DMS53 (cell line): ENCODE data around the gene MTRFR.
"Not testable (repeated sequence)": the region's sequence is repeated elsewhere in the genome, so short reads cannot be mapped to it uniquely, and the experiment has no call there.

Experiments
- DNase-seq: peaks from one replicate; lab custom pipeline; 2025; lab: John Stamatoyannopoulos, UW

MTRFR gene

DNA sequence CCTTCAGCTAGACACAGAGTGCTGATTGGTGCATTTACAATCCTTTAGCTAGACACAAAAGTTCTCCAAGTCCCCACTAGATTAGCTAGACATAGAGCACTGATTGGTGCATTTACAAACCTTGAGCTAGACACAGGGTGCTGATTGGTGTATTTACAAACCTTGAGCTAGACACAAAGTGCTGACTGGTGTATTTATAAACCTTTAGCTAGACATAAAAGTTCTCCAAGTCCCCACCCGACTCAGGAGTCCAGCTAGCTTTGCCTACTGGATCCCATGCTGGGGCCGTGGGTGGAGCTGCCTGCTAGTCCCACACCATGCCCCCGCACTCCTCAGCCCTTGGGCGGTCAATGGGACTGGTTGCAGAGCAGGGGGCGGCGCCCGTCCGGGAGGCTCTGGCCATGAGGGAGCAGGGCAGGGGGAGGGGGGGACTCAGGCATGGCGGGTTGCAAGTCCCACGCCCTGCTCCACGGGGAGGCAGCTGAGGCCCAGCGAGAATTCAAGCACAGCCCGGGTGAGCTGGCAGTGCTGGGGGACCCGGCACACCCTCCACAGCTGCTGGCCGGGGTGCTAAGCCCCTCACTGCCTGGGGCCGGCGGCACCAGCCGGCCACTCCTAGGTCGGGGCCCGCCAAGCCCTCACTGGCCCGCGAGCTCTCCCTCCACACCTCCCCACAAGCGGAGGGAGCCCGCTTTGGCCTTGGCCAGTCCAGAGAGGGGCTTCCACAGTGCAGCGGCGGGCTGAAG, 15.9 kb downstream of the MTRFR start:
- not testable (repeated sequence) for DNase-seq

- DNase-seq: peak; percentile 69
Observed at GRCh38 chr12:123250471-123251383, 17.5 kb downstream of the MTRFR start.

DNA sequence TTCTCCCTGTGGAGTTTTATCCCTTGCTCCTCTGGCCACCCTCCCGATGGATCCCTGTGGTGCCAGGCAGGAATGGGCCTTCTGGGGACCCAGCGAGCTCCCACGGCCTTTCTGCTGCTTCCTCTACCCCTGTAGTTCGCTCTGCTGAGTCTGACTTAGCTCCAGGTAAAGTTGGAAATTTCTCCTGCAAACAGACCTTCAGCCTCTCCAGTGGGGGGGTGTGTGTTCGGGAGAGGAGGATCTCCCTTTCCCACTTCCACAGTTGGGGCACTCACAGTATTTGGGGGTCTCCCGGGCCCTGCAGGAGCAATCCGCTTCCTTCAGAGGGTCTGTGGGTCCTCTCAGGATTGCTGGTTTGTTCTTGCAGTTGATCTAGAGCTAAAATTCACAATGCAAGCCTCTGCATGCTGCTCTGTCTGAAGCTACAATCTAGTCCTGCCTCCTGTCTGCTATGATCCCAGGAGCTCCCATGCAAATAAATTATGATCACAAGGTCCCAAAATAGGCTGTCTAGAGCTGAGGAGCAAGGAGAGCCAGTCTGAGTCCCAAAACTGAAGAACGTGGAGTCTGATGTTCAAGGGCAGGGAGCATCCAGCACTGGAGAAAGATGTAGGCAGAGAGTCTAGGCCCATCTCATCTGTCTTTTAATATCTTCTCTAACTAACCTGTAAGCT, 18.3 kb downstream of the MTRFR start:
- no peak for DNase-seq

DNA sequence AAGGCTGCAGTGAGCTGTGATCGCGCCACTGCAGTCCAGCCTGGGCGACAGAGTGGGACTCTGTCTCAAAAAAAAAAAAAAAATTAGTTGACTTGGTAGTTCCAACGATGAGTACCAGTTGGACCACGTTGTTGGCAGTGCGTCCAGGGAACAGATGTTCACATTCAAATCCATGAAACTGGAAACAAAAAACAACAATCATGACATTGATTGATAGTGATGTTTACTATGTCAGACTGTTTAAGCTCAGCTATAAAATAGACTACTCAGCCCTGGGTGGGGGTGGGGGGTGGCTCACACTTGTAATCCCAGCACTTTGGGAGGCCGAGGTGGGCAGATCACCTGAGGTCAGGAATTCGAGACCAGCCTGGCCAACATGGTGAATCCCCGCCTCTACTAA, 19.1 kb downstream of the MTRFR start:
- DNase-seq: not testable (repeated sequence)

- DNase-seq: no peak
Observed at GRCh38 chr12:123253641-123254459, 20.6 kb downstream of the MTRFR start.

GRCh38 chr12:123254853-123255446, 21.7 kb downstream of the MTRFR start:
- DNase-seq: no peak

GRCh38 chr12:123258593-123258992, 25.4 kb downstream of the MTRFR start:
- DNase-seq: no peak

DNA sequence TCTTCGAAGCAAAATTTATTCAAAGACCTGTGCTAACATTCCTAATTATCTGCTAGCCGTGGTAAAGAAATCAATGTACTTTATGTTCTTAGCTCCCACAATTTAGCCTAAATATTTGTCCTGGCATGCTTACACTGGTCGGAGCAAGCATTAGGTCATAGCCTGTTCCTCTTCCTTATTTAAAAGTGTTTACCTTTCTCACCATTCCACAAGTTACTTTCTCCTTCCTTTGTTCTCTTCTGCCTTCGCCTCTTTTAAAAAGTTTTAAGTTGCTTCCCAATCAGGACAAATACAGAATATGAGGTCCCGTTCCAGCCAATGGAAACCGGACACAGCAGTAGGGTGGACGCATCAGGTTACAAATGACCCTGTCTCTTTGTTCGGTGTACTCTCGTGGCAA, 26.8 kb downstream of the MTRFR start:
- DNase-seq: no peak

GRCh38 chr12:123261196-123261595, 28.0 kb downstream of the MTRFR start:
- no peak for DNase-seq

GRCh38 chr12:123263196-123263817, 30.1 kb downstream of the MTRFR start:
- no peak for DNase-seq

GRCh38 chr12:123264642-123265041, 31.4 kb downstream of the MTRFR start:
- DNase-seq: peak; percentile 27

DNA sequence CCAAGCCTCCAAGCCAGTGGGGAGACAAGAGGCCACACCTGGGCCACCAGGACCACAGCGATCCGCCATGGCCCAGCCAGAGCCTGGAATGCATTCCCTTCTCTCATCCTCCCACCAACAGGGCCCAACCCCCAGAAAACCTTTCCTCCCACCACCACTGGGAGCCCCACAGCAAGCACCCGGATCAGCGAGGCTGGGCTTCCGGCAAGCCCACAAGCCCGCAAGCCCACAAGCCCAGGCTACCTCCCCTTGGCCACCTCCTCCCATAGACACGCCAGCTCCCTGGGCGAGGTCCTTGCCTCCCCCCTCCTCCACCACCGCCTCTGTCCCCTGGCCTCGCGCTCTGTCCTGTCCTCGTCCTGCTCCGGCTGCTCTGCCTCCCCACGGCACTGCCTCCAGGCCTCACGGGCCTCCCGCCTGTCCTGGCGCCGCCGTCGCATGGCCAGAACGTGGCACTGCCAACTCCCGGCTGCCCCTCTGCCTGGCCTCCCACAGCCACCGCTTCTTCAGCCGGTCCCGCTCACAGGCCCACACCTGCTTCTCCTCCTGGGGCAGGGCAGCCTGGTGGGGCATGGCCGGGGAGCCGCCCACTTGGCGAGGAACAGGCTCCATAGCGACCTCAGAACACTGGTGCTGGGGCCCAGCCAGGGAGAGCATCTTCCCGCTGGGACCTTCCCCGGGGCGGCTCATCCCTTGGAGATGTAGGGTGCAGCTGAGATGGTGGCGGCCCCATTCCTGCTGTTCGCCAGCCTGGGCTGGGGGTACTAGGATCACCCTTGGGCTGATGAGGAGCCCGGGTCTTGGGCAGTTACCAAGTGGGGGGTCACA, 32.8 kb downstream of the MTRFR start:
- no peak for DNase-seq

DNA sequence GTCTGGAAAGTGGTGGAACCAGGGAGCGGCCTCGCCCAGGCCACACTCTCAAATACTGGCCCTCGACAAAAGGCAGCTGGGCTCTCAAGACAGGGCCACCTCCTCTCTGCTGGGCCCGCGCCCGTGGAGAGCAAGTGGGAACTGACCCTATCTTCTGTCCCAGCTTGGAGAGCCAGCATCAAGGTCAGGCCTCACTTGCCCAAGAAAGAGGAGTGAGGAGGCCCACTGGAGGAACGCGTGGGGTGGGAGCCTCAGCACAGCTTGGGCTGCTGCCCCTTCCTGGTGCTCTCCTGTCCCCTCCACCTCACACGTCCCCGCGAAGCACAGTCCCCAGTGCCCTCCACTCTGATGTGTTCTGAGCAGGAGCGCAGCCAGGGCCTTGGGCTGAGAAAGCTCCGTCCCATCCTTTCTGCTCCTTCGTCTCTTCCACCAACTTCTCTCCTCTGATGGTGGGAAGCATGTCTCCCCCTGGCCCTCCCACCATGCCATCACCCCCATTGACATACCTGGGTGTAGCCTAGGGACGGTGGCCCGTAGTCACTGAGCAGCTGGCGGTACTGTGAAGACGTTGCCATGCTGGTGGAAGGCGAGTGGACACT, 33.5 kb downstream of the MTRFR start:
- no peak for DNase-seq

DNA sequence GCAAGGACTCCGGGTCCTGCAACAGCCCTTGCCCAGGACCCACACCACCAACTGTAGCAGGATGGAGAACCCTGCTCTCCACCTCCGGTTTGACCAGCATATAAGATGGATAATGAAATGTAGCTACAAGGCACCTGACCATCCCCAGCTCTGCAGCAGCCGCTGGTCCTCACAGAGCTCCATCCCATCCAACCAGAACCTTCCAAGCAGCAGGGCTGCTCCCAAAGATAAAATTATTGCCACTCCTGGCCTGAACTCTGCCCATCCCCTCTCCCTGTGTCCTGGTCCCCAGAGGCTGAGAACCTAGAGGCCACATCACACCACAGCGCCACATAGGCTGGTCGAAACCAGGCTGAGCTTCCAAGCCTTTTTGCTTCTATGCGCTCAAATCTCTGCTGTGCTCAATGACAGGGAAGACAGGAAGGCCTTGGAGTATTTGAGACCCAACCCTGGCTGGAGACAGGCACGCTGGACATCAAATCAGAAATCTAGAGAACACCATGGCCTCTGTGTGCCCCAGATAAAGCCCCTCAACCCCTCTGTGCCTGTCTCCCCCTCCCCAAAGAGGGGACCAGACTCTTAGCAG, 34.2 kb downstream of the MTRFR start:
- no peak for DNase-seq

DNA sequence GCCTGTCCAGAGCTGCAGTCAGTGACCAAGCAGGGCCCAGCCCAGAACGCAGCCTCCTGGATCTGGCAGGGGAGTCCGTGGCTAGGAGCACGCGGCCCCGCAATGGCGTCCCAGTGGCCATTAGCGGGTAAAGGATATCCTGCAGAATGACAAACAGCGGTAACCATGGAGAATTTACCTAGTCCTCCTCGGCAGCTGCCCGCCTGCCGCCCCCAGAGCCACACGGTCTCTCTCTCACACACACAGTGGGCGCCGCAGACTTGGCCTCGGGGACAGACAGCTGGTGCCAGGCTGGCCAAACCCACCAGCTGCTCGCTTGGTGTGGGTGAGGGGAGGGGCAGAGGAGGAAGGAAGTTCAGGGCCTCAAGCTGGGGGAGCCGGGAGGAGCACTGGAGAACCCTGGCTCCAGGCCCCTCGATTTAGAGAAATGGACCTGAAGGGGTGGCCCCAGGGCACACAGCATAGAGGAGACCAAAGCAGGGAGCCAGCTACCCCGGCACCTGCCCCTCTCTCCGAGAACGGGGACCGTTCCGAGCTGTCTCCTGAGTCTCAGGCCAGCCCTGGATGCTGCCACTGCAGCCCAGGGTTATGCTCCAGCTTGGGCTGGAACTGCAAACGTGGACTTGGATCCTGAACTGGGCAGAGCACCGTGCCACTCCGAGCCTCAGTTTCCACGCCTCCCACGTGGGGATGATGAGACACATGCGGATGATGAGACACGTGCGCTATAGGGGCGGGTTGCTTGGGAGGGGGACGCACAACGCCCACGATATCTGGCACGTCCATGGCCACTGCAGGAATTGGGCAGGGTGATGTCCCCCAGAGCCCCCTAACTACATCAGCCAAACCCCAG, 35.0 kb downstream of the MTRFR start:
- DNase-seq: peak; percentile 29

DNA sequence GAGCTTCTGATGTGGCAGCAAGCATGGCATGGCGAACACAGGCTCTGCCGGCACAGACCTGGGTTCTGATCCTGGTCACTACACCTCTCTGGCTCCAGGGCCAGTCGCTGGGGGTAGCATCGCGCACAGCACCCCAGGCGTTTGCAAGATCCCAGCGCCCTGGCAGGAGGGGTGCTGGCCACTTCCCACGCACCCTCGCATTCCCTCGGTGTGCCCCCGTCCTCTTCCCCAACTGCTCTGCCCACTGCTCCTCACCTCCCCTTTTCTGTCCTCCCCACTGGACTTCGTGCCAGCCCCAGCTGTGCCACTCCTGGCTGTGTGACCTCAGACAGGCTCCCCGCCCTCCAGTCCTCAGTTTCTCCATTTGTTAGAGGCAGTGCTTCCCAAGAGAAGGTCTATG, 35.6 kb downstream of the MTRFR start:
- DNase-seq: no peak

GRCh38 chr12:123269395-123269892, 36.2 kb downstream of the MTRFR start:
- no peak for DNase-seq

DNA sequence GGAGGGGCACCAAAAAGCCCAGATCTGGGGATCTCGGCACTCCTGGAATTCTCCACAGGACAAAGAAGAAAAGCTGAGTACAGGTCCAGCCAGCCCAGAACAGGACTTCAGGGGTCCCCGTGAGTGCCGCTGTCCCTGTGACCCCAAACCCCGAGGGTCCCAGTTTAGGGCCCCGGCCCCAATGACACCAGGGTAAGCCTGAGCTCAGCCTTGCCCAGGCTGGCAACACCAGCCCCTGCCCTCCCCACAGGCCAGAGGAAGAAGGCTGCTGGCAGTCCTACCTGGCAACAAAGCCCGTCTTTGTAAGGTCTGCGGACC, 36.6 kb downstream of the MTRFR start:
- DNase-seq: no peak
